Tibial artery (tissue), 4 donors: ENCODE data around the gene RNU7-1.

ENCODE experiments used
- DNase-seq, 2 donors: peaks; one replicate each; pipeline ENCODE4 v3.0.0-alpha.2; 2019
- H3K27ac ChIP-seq, 2 donors: fragments of 200-600 bp; sonication (generic) in 1 of 2; 1 replicate in 1 of 2; 2 replicates in 1 of 2; pipeline ENCODE4 v1.5.1; 2018 to 2019; ENCODE audit warnings: mild to moderate bottlenecking in 1 of 2
- H3K27me3 ChIP-seq, 2 donors: fragments of 200-600 bp; sonication (generic) in 1 of 2; one replicate each; pipeline versions ENCODE4 v1.5.1 to v1.6.0; 2016 to 2019
- H3K36me3 ChIP-seq, 3 donors: fragments of 200-600 bp; sonication (generic) in 2 of 3; one replicate each; pipeline ENCODE4 v1.5.1; 2016 to 2019; ENCODE audit warnings: mild to moderate bottlenecking in 2 of 3
- H3K4me1 ChIP-seq, 4 donors: fragments of 200-600 bp; sonication (generic) in 2 of 4; 1 replicate in 3 of 4; 2 replicates in 1 of 4; pipeline ENCODE4 v1.5.1; 2016 to 2019
- H3K4me3 ChIP-seq, 2 donors: fragments of 200-600 bp; sonication (generic) in 1 of 2; 1 replicate in 1 of 2; 2 replicates in 1 of 2; pipeline ENCODE4 v1.5.1; 2018 to 2019; ENCODE audit warnings: mild to moderate bottlenecking in 2 of 2
- H3K9me3 ChIP-seq, 3 donors: fragments of 200-600 bp; sonication (generic) in 1 of 3; one replicate each; pipeline ENCODE4 v1.5.1; 2016 to 2019
- CTCF ChIP-seq, 2 experiments: fragments of 200-600 bp in 1 of 2; fragments of 450-650 bp in 1 of 2; IDR thresholded peaks; one replicate each; pipeline ENCODE4 v1.5.1; 2017 to 2019; ENCODE audit warnings: antibody characterized with exemption in 2 of 2, mild to moderate bottlenecking in 1 of 2, moderate library complexity in 1 of 2
- intact Hi-C: fragments of 100-400 bp; cut with DNase I; formaldehyde crosslinking; loops from one replicate; pipeline ENCODE4 v1.15.0; 2023; ENCODE audit warnings: low total_unique reads

The RNU7-1 gene

GRCh38 chr12:6909421-6910145 is 34.0 kb upstream of the RNU7-1 start:
- H3K27ac ChIP-seq: no peak overlapping the region
- DNase-seq: no peak
- peaks cover 0 to 14% (median 11%) of the 10 kb centered on the region in 4 donors for H3K4me1 ChIP-seq
- H3K9me3 ChIP-seq: no peaks in the 10 kb centered on the region
- peaks cover 0 to 14% (median 14%) of the 10 kb centered on the region in 3 donors for H3K36me3 ChIP-seq
- H3K4me3 ChIP-seq: no peak overlapping the region
- H3K27me3 ChIP-seq: no peaks in the 10 kb centered on the region
- no peak for TF ChIP-seq CTCF (IDR thresholded peaks at IDR 0.05)
- intact Hi-C loops: no loop called here

- no peak for TF ChIP-seq CTCF (IDR thresholded peaks at IDR 0.05)
- Histone ChIP-seq H3K27me3 (no peaks in the 10 kb centered on the region), H3K4me3 (no peak overlapping the region), H3K9me3 (no peaks in the 10 kb centered on the region), H3K27ac (peak overlapping the region in 1 of 2 donors; percentile 96), H3K36me3 (peaks cover 0 to 20% (median 13%) of the 10 kb centered on the region in 3 donors), H3K4me1 (peaks cover 0 to 19% (median 16%) of the 10 kb centered on the region in 4 donors)
- intact Hi-C loops: no loop called here
- peak in 1 of 2 donors; percentile 65 for DNase-seq
Measured at GRCh38 chr12:6912164-6912935, 31.3 kb upstream of the RNU7-1 start.

GRCh38 chr12:6914246-6914946 is 29.2 kb upstream of the RNU7-1 start, which contains the start of gene ENO2:
Gene ENO2 (plus strand): TSS chr12:6914580. CDS start chr12:6915833, 1,253 bp downstream.
- no peak for TF ChIP-seq CTCF (IDR thresholded peaks at IDR 0.05)
- H3K36me3 ChIP-seq: peaks cover 0 to 34% (median 15%) of the 10 kb centered on the region in 3 donors
- no peaks in the 10 kb centered on the region for H3K9me3 ChIP-seq
- peak within 1 kb of the TSS; percentile 68 to 72 for H3K4me3 ChIP-seq
- H3K27me3 ChIP-seq: no peaks in the 10 kb centered on the region
- peak; percentile 81 to 93 for DNase-seq
- H3K4me1 ChIP-seq: peaks cover 0 to 19% (median 16%) of the 10 kb centered on the region in 4 donors
- H3K27ac ChIP-seq: peak within 1 kb of the TSS; percentile 96 to 97
- intact Hi-C loops: no loop called here

- no peak for TF ChIP-seq CTCF (IDR thresholded peaks at IDR 0.05)
- Histone ChIP-seq H3K27me3 (no peaks in the 10 kb centered on the region), H3K4me1 (peaks cover 0 to 19% (median 16%) of the 10 kb centered on the region in 4 donors), H3K9me3 (no peaks in the 10 kb centered on the region), H3K4me3 (peak overlapping the region; percentile 68 to 72), H3K27ac (peak overlapping the region; percentile 96 to 97), H3K36me3 (peaks cover 0 to 40% (median 15%) of the 10 kb centered on the region in 3 donors)
- peak in 1 of 2 donors; percentile 82 for DNase-seq
- intact Hi-C loops: no loop called here
Measured at GRCh38 chr12:6914947-6915788, 28.4 kb upstream of the RNU7-1 start.
